Fibroblast of skin of left biceps (primary cell): ENCODE results near the gene GJB4.
"Not testable (repeated sequence)": the region's sequence is repeated elsewhere in the genome, so short reads cannot be mapped to it uniquely, and the experiment has no call there.

ENCODE experiments used
- DNase-seq, 2 experiments: peaks; one replicate each; pipeline ENCODE4 v3.0.0-alpha.2; 2013; ENCODE audit warnings: low read depth in 2 of 2

The GJB4 gene

GRCh38 chr1:34759503-34760357, at the start of gene GJB4:
TSS of gene GJB4 (plus strand) at chr1:34759740. CDS start at chr1:34761255, 1,515 bp downstream.
- DNase-seq = no peak

GRCh38 chr1:34710812-34711211, 48.7 kb upstream of the GJB4 start:
- DNase-seq = no peak

- DNase-seq = no peak
Observed at GRCh38 chr1:34711485-34711884, 48.1 kb upstream of the GJB4 start.

GRCh38 chr1:34712007-34712688, 47.4 kb upstream of the GJB4 start:
- DNase-seq = no peak

GRCh38 chr1:34713443-34713842, 46.1 kb upstream of the GJB4 start:
- DNase-seq = no peak

- no peak for DNase-seq
Observed at GRCh38 chr1:34714386-34714785, 45.2 kb upstream of the GJB4 start.

- DNase-seq = no peak
Observed at GRCh38 chr1:34715139-34715538, 44.4 kb upstream of the GJB4 start.

- no peak for DNase-seq
Observed at GRCh38 chr1:34721241-34721640, 38.3 kb upstream of the GJB4 start.

- DNase-seq = no peak
Observed at GRCh38 chr1:34721646-34722355, 37.7 kb upstream of the GJB4 start.

GRCh38 chr1:34726861-34727260, 32.7 kb upstream of the GJB4 start:
- no peak for DNase-seq

GRCh38 chr1:34730485-34730884, 29.1 kb upstream of the GJB4 start:
- DNase-seq = no peak

GRCh38 chr1:34732831-34733230, 26.7 kb upstream of the GJB4 start:
- not testable (repeated sequence) for DNase-seq

- DNase-seq = no peak
Observed at GRCh38 chr1:34736692-34737091, 22.8 kb upstream of the GJB4 start.

- DNase-seq = not testable (repeated sequence)
Observed at GRCh38 chr1:34737236-34737635, 22.3 kb upstream of the GJB4 start.

- no peak for DNase-seq
Observed at GRCh38 chr1:34739613-34740012, 19.9 kb upstream of the GJB4 start.

- no peak for DNase-seq
Observed at GRCh38 chr1:34740161-34740868, 19.2 kb upstream of the GJB4 start.

GRCh38 chr1:34742667-34743270, 16.8 kb upstream of the GJB4 start:
- DNase-seq = peak; percentile 4 to 9

- no peak for DNase-seq
Observed at GRCh38 chr1:34743775-34744174, 15.8 kb upstream of the GJB4 start.

- DNase-seq = no peak
Observed at GRCh38 chr1:34744851-34745250, 14.7 kb upstream of the GJB4 start.

GRCh38 chr1:34745666-34746065, 13.9 kb upstream of the GJB4 start:
- DNase-seq = no peak

- DNase-seq = no peak
Observed at GRCh38 chr1:34746101-34746500, 13.4 kb upstream of the GJB4 start.
